ENCODE results near the gene C8B. TPM values are rescaled to one million over a fixed set of nuclear protein-coding genes. Genes with fewer than 3 reads are reported as not detected.

Gene C8B
- total RNA-seq, 1 experiment from 2014 or later: not detected

DNA sequence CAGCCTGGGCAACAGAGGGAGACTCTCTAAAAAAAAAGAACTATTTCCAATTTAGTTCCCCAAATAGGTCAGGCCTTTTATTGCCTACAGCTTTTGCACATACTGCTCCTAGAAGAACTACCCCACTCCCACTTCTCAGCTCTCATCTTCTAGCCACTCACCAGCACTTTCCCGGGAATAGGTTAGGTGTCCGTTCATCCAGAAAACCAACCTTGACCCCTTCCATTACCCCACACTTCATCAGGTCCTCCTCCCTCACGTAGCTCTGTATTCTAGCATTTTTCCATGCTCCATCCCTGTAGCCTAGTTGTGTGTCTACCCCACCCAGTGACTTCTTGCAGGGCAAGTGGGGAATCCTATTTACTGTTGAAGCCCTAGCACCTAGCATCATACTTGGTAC is 42.6 kb downstream of the C8B start:
- Histone ChIP-seq H3F3A (ENCODE audit: insufficient read depth, low read depth) (no peaks in the 10 kb centered on the region), H3K36me3 (ENCODE audit: low read depth) (no peaks in the 10 kb centered on the region), H3K4me1 (replicated peaks; ENCODE audit: insufficient read depth) (no peaks in the 10 kb centered on the region), H3K4me3 (no peak overlapping the region), H3K79me2 (ENCODE audit: low read depth) (no peaks in the 10 kb centered on the region), H3K27ac (no peak overlapping the region), H4K20me1 (ENCODE audit: insufficient read depth) (no peaks in the 10 kb centered on the region), H3K9me2 (ENCODE audit: insufficient read depth) (no peaks in the 10 kb centered on the region), H3K27me3 (ENCODE audit: insufficient read depth, low read depth) (peaks cover 23% of the 10 kb centered on the region), H3K4me2 (no peak overlapping the region), H3K9me3 (ENCODE audit: insufficient read depth, low read depth) (no peaks in the 10 kb centered on the region), H2AFZ (no peak overlapping the region)
- POLR2A ChIA-PET (ENCODE audit: unreplicated experiment): no interaction called here
- no TSS peak for BruUV-seq (replicated peaks)
- no peak for DNase-seq
- TF ChIP-seq EZH2 (IDR thresholded peaks at IDR 0.05; ENCODE audit: low read depth) (no peak), CTCF (conservative IDR thresholded peaks at IDR 0.05) (no peak)
- intact Hi-C loops (cut with micrococcal nuclease; ENCODE audit: unreplicated experiment): no loop called here
- CTCF ChIA-PET: no interaction called here

DNA sequence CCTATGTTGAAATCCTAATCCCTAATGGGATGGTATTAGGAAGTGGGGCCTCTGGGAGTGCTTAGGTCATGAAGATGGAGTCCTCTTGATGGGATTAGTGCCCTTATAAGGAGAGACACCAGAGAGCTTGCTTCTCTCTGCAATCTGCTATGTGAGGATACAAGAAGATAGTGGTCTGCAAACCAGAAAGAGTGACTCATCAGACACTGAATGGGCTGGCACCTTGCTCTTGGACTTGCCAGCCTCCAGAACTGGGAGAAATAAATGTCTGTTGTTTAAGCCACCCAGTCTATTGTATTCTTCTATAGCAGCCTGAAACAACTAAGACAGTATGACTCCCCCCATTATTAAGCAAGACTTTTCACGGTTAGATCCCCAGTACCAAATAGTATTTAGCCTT is 43.3 kb downstream of the C8B start:
- intact Hi-C loops (cut with micrococcal nuclease; ENCODE audit: unreplicated experiment): no loop called here
- H3K4me3 ChIP-seq: no peak overlapping the region
- CTCF ChIA-PET: no interaction called here

DNA sequence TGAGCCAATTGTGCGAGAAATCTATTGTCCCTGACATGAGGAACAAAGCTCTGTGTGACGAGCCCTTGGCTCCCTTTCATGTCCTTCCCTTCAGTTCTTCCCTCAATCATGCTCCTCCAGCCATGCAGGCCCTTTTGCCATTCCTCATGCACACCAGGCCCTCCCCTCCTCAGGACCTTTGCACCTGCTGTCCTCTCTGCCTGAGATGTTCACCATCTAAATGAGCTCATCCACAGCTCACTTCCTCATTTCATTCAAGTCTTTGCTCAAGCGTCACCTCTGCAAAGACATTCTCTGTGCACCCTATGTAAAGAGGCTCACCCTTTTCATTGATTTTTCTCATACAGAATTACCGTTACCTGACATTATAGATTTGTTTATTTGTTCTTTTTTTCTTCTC is 43.7 kb downstream of the C8B start:
- no peaks in the 10 kb centered on the region for H3F3A ChIP-seq (ENCODE audit: insufficient read depth, low read depth)
- H3K79me2 ChIP-seq (ENCODE audit: low read depth): no peaks in the 10 kb centered on the region
- no peaks in the 10 kb centered on the region for H3K9me2 ChIP-seq (ENCODE audit: insufficient read depth)
- no peak for TF ChIP-seq CTCF (conservative IDR thresholded peaks at IDR 0.05)
- no peak for TF ChIP-seq EZH2 (IDR thresholded peaks at IDR 0.05; ENCODE audit: low read depth)
- H3K4me2 ChIP-seq: no peak overlapping the region
- ChIA-PET CTCF (no interaction called here), POLR2A (ENCODE audit: unreplicated experiment) (no interaction called here)
- no peak overlapping the region for H2AFZ ChIP-seq
- no peak for DNase-seq
- no peaks in the 10 kb centered on the region for H3K4me1 ChIP-seq (replicated peaks; ENCODE audit: insufficient read depth)
- H3K27me3 ChIP-seq (ENCODE audit: insufficient read depth, low read depth): peaks cover 23% of the 10 kb centered on the region
- intact Hi-C loops (cut with micrococcal nuclease; ENCODE audit: unreplicated experiment): no loop called here
- no TSS peak for BruUV-seq (replicated peaks)
- no peaks in the 10 kb centered on the region for H3K9me3 ChIP-seq (ENCODE audit: insufficient read depth, low read depth)
- H4K20me1 ChIP-seq (ENCODE audit: insufficient read depth): no peaks in the 10 kb centered on the region
- no peaks in the 10 kb centered on the region for H3K36me3 ChIP-seq (ENCODE audit: low read depth)
- no peak overlapping the region for H3K27ac ChIP-seq
- no peak overlapping the region for H3K4me3 ChIP-seq

More for the DNA sequence above, 43.3 kb downstream of the C8B start:
- Histone ChIP-seq H3F3A (ENCODE audit: insufficient read depth, low read depth) (no peaks in the 10 kb centered on the region), H3K27ac (no peak overlapping the region), H3K9me2 (ENCODE audit: insufficient read depth) (no peaks in the 10 kb centered on the region), H3K27me3 (ENCODE audit: insufficient read depth, low read depth) (peaks cover 23% of the 10 kb centered on the region), H3K4me1 (replicated peaks; ENCODE audit: insufficient read depth) (no peaks in the 10 kb centered on the region), H4K20me1 (ENCODE audit: insufficient read depth) (no peaks in the 10 kb centered on the region), H3K36me3 (ENCODE audit: low read depth) (no peaks in the 10 kb centered on the region), H3K9me3 (ENCODE audit: insufficient read depth, low read depth) (no peaks in the 10 kb centered on the region), H3K4me2 (no peak overlapping the region), H3K79me2 (ENCODE audit: low read depth) (no peaks in the 10 kb centered on the region), H2AFZ (no peak overlapping the region)
- POLR2A ChIA-PET (ENCODE audit: unreplicated experiment): no interaction called here
- TF ChIP-seq CTCF (conservative IDR thresholded peaks at IDR 0.05) (no peak), EZH2 (IDR thresholded peaks at IDR 0.05; ENCODE audit: low read depth) (no peak)
- BruUV-seq (replicated peaks): no TSS peak
- DNase-seq: no peak

All from PC-9 (cell line).